IMR-90 (cell line): ENCODE results near the gene PPHLN1. TPM values are rescaled to one million over a fixed set of nuclear protein-coding genes. Genes with fewer than 3 reads are reported as not detected.

ENCODE experiments used
- ATAC-seq: fragments of 200-7000 bp; cut with Tn5 transposase; 2 replicates; pipeline ENCODE4 v1.9.1; 2020; ENCODE audit warnings: low read depth, mild to moderate bottlenecking, moderate library complexity
- BruUV-seq: library from RNA; stranded (reverse); fragments of 400-500 nt; replicated peaks from 2 replicates; lab custom pipeline; 2021; lab: Mats Ljungman, UMichigan
- CTCF ChIA-PET: fragments of 300-600 bp; formaldehyde crosslinking; extraction: SDS; loops from one replicate; lab custom pipeline; 2021; ENCODE audit warnings: antibody characterized with exemption; lab: Yijun Ruan, JAX
- POLR2A ChIA-PET: fragments of 300-600 bp; sonication (Branson Sonifier 250); formaldehyde crosslinking; loops from one replicate; lab custom pipeline; 2022; ENCODE audit warnings: antibody characterized with exemption; ENCODE audit not compliant: unreplicated experiment; lab: Charles Lee
- DNase-seq: peaks from one replicate; pipeline ENCODE4 v3.0.0; 2013
- H2AFZ ChIP-seq: replicated peaks from 2 replicates; pipeline ENCODE3; 2013; ENCODE audit warnings: low read length, mild to moderate bottlenecking; ENCODE audit not compliant: poor library complexity
- H2AK5ac ChIP-seq: 2 replicates; pipeline ENCODE4 v1.6.1; 2013; ENCODE audit warnings: low read depth, low read length, inconsistent platforms
- H2AK9ac ChIP-seq: replicated peaks from 2 replicates; pipeline ENCODE3; 2013; ENCODE audit warnings: mild to moderate bottlenecking, low read depth, low read length, moderate library complexity; ENCODE audit not compliant: poor library complexity
- H2BK120ac ChIP-seq: 2 replicates; pipeline ENCODE4 v1.6.1; 2013; ENCODE audit warnings: low read depth, low read length, inconsistent platforms
- H2BK15ac ChIP-seq: 3 replicates; pipeline ENCODE4 v1.6.1; 2013; ENCODE audit warnings: low read depth, low read length, inconsistent platforms
- H2BK20ac ChIP-seq: 2 replicates; pipeline ENCODE4 v1.6.1; 2013; ENCODE audit warnings: low read depth, mild to moderate bottlenecking, inconsistent platforms, low read length, moderate library complexity
- H2BK5ac ChIP-seq: 2 replicates; pipeline ENCODE4 v1.6.1; 2013; ENCODE audit warnings: mild to moderate bottlenecking, low read depth, low read length, inconsistent platforms; ENCODE audit not compliant: poor library complexity, severe bottlenecking
- H3K14ac ChIP-seq: replicated peaks from 2 replicates; pipeline ENCODE4 v1.6.1; 2013; ENCODE audit warnings: low read depth, low read length, inconsistent platforms
- H3K18ac ChIP-seq: 2 replicates; pipeline ENCODE4 v1.6.1; 2013; ENCODE audit warnings: low read depth, low read length, control low read depth
- H3K23ac ChIP-seq: 2 replicates; pipeline ENCODE4 v1.6.1; 2013; ENCODE audit warnings: low read depth, low read length, inconsistent platforms
- H3K27ac ChIP-seq: 2 replicates; pipeline ENCODE4 v1.5.1; 2013; ENCODE audit warnings: mild to moderate bottlenecking, control low read depth, low read length; ENCODE audit not compliant: insufficient read depth
- H3K27me3 ChIP-seq: 2 replicates; pipeline ENCODE4 v1.6.1; 2013; ENCODE audit warnings: low read length; ENCODE audit not compliant: control insufficient read depth, insufficient read depth
- H3K36me3 ChIP-seq: 2 replicates; pipeline ENCODE4 v1.6.1; 2013; ENCODE audit warnings: low read length, mixed read lengths; ENCODE audit not compliant: control insufficient read depth, insufficient read depth
- H3K4ac ChIP-seq: 2 replicates; pipeline ENCODE4 v1.6.1; 2013; ENCODE audit warnings: low read depth, low read length, inconsistent platforms
- H3K4me1 ChIP-seq: 2 replicates; pipeline ENCODE4 v1.6.1; 2013; ENCODE audit warnings: low read length, mixed read lengths; ENCODE audit not compliant: control insufficient read depth, insufficient read depth
- H3K4me2 ChIP-seq: 2 replicates; pipeline ENCODE4 v1.6.1; 2013; ENCODE audit warnings: low read depth, mild to moderate bottlenecking, control low read depth, low read length, moderate library complexity
- H3K4me3 ChIP-seq: 2 replicates; pipeline ENCODE4 v1.5.1; 2013; ENCODE audit warnings: low read depth, mild to moderate bottlenecking, control low read depth, low read length, moderate library complexity; ENCODE audit not compliant: insufficient read depth
- H3K56ac ChIP-seq: 2 replicates; pipeline ENCODE4 v1.6.1; 2013; ENCODE audit warnings: low read length, inconsistent platforms; ENCODE audit not compliant: insufficient read depth; ENCODE audit errors: extremely low read depth
- H3K79me1 ChIP-seq, 2 experiments: 2 replicates each; pipeline ENCODE4 v1.6.1; 2013; ENCODE audit warnings: low read length in 2 of 2, inconsistent platforms in 1 of 2, low read depth in 1 of 2
- H3K9ac ChIP-seq: 2 replicates; pipeline ENCODE4 v1.6.1; 2013; ENCODE audit warnings: low read depth, low read length, control low read depth
- H3K9me1 ChIP-seq: 2 replicates; pipeline ENCODE4 v1.6.1; 2013; ENCODE audit warnings: low read length, inconsistent platforms; ENCODE audit not compliant: insufficient read depth
- H3K9me3 ChIP-seq: 2 replicates; pipeline ENCODE4 v1.6.1; 2013; ENCODE audit warnings: low read length; ENCODE audit not compliant: control insufficient read depth, insufficient read depth
- H4K20me1 ChIP-seq: 2 replicates; pipeline ENCODE4 v1.6.1; 2013; ENCODE audit warnings: low read length, inconsistent platforms; ENCODE audit not compliant: insufficient read depth
- H4K5ac ChIP-seq: 2 replicates; pipeline ENCODE4 v1.6.1; 2013; ENCODE audit warnings: mild to moderate bottlenecking, low read depth, low read length, control low read depth
- H4K8ac ChIP-seq, 2 experiments: 2 replicates each; pipeline ENCODE4 v1.6.1; 2013; ENCODE audit warnings: low read depth in 2 of 2, low read length in 2 of 2, control low read depth in 1 of 2, inconsistent platforms in 1 of 2
- H4K91ac ChIP-seq: 2 replicates; pipeline ENCODE4 v1.6.1; 2013; ENCODE audit warnings: low read depth, low read length, inconsistent platforms; ENCODE audit not compliant: insufficient read depth
- BHLHE40 ChIP-seq: fragments of 150-350 bp; IDR thresholded peaks from 2 replicates; pipeline ENCODE4 v1.6.1; 2016; ENCODE audit warnings: mild to moderate bottlenecking, low read depth, low read length
- CEBPB ChIP-seq: IDR thresholded peaks from 2 replicates; pipeline ENCODE4 v1.6.1; 2012; ENCODE audit warnings: low read depth, low read length, improper control_type of control experiment
- CHD1 ChIP-seq: IDR thresholded peaks from 2 replicates; pipeline ENCODE4 v1.6.1; 2012; ENCODE audit warnings: low read depth, low read length, improper control_type of control experiment
- FOS ChIP-seq: fragments of 150-350 bp; IDR thresholded peaks from 2 replicates; pipeline ENCODE4 v1.6.1; 2016; ENCODE audit warnings: low read depth, low read length
- MAFK ChIP-seq: IDR thresholded peaks from 2 replicates; pipeline ENCODE4 v1.6.1; 2012; ENCODE audit warnings: low read depth, low read length, improper control_type of control experiment
- MAZ ChIP-seq: IDR thresholded peaks from 2 replicates; pipeline ENCODE4 v1.6.1; 2012; ENCODE audit warnings: low read depth, mild to moderate bottlenecking, low read length, improper control_type of control experiment, moderate library complexity, borderline replicate concordance
- MXI1 ChIP-seq: IDR thresholded peaks from 2 replicates; pipeline ENCODE4 v1.6.1; 2012; ENCODE audit warnings: low read depth, mild to moderate bottlenecking, low read length, moderate library complexity, borderline replicate concordance
- NFE2L2 ChIP-seq: fragments of 150-350 bp; IDR thresholded peaks from 2 replicates; pipeline ENCODE4 v1.6.1; 2016; ENCODE audit warnings: low read depth, mild to moderate bottlenecking, low read length
- POLR2A ChIP-seq: IDR thresholded peaks from 2 replicates; pipeline ENCODE4 v1.6.1; 2012; ENCODE audit warnings: mild to moderate bottlenecking, low read depth, low read length
- RAD21 ChIP-seq: IDR thresholded peaks from 2 replicates; pipeline ENCODE4 v1.6.1; 2012; ENCODE audit warnings: low read length, improper control_type of control experiment
- RCOR1 ChIP-seq: IDR thresholded peaks from 2 replicates; pipeline ENCODE4 v1.6.1; 2012; ENCODE audit warnings: mild to moderate bottlenecking, low read length, improper control_type of control experiment; ENCODE audit not compliant: insufficient replicate concordance
- RFX5 ChIP-seq: IDR thresholded peaks from 2 replicates; pipeline ENCODE4 v1.8.0; 2012; ENCODE audit warnings: low read depth, mild to moderate bottlenecking, low read length, moderate library complexity
- dilution Hi-C: fragments of 300-500 bp; cut with HindIII; formaldehyde crosslinking; loops from one replicate; pipeline ENCODE4 v1.14.3; 2018; ENCODE audit warnings: low sequenced_read_pairs; ENCODE audit not compliant: unreplicated experiment
- in situ Hi-C: fragments of 300-500 bp; cut with MboI; formaldehyde crosslinking; loops from 3 replicates; pipeline ENCODE4 v1.14.3; 2019; ENCODE audit warnings: low sequenced_read_pairs, inconsistent platforms, mixed read lengths
- intact Hi-C: fragments of 100-400 bp; cut with micrococcal nuclease; formaldehyde crosslinking; loops from 2 replicates; pipeline ENCODE4 v1.10.0; 2022
- polyA plus RNA-seq, 3 experiments: library from polyadenylated mRNA; depleted of rRNA; stranded (reverse); fragments of >200 nt; gene quantifications; 2 replicates each; pipeline ENCODE4 v1.2.3, GENCODE V29; 2012; ENCODE audit warnings: low replicate concordance in 1 of 3
- total RNA-seq: library from RNA; depleted of rRNA; stranded (reverse); fragments of >200 nt; gene quantifications from 2 replicates; pipeline ENCODE4 v1.2.3, GENCODE V29; 2012
- TF ChIP-seq, protein P1 (sequence below): fragments of 150-350 bp; IDR thresholded peaks from 2 replicates; pipeline ENCODE4 v1.6.1; 2017; ENCODE audit warnings: mild to moderate bottlenecking, antibody characterized with exemption, low read length, low read depth
- TF ChIP-seq, protein P2 (sequence below): fragments of 150-350 bp; IDR thresholded peaks from 2 replicates; pipeline ENCODE4 v1.6.1; 2016; ENCODE audit warnings: low read depth, mild to moderate bottlenecking, low read length, moderate library complexity, borderline replicate concordance
- TF ChIP-seq, protein P3 (sequence below): conservative IDR thresholded peaks from 2 replicates; pipeline ENCODE4 v1.5.1; 2012; ENCODE audit warnings: mild to moderate bottlenecking, low read depth, low read length, improper control_type of control experiment

Gene PPHLN1
- total and polyA plus RNA-seq, 2 of the 4 experiments (the other 2 are of a cell fraction), result 50.7 to 54.3 TPM

DNA sequence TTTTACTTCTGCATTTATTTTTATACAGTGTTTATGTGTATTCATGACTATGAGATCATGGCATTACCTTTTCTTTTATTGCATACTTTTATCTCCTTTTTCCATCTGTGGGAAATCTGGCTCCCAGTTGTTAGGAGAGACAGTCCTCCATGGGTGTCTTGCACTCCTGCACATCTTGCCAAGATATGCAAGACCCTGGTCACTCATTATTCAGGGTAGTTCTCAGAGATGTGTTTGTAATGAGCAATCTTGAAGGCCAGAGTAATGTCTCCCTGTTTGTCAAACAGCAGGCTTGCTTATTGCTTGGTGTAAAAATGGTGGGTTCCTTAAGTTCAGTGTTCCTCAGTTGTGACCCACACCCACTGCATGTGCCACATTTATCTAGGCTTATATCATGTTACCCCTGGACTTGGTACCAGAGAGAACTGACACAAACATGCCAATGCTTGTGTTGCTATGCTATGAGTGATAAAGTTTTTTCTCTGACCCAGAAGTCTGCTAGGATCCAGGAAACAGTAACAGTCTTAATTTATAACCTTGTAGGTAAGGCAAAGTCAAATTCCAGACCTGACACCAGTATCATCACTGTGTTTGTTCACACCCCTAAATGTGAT is 36.8 kb downstream of the PPHLN1 start:
- no peak overlapping the region for H3K23ac ChIP-seq
- H4K8ac ChIP-seq, result no peak overlapping the region
- no peak overlapping the region for H3K4ac ChIP-seq
- H3K27me3 ChIP-seq, result no peaks in the 10 kb centered on the region
- no peak for TF ChIP-seq CHD1
- no peak for TF ChIP-seq RAD21
- no peak for TF ChIP-seq CEBPB
- no peak for TF ChIP-seq MAZ
- TF ChIP-seq, protein P1, sequence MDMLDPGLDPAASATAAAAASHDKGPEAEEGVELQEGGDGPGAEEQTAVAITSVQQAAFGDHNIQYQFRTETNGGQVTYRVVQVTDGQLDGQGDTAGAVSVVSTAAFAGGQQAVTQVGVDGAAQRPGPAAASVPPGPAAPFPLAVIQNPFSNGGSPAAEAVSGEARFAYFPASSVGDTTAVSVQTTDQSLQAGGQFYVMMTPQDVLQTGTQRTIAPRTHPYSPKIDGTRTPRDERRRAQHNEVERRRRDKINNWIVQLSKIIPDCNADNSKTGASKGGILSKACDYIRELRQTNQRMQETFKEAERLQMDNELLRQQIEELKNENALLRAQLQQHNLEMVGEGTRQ, result no peak
- no peak for TF ChIP-seq MAFK
- no peak for TF ChIP-seq MXI1
- TF ChIP-seq BHLHE40, result no peak
- TF ChIP-seq RFX5, result no peak
- no peak for TF ChIP-seq FOS
- TF ChIP-seq, protein P2, sequence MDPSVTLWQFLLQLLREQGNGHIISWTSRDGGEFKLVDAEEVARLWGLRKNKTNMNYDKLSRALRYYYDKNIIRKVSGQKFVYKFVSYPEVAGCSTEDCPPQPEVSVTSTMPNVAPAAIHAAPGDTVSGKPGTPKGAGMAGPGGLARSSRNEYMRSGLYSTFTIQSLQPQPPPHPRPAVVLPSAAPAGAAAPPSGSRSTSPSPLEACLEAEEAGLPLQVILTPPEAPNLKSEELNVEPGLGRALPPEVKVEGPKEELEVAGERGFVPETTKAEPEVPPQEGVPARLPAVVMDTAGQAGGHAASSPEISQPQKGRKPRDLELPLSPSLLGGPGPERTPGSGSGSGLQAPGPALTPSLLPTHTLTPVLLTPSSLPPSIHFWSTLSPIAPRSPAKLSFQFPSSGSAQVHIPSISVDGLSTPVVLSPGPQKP, result no peak
- TF ChIP-seq NFE2L2, result no peak
- no peak for TF ChIP-seq POLR2A
- no peak for TF ChIP-seq RCOR1
- TF ChIP-seq, protein P3, sequence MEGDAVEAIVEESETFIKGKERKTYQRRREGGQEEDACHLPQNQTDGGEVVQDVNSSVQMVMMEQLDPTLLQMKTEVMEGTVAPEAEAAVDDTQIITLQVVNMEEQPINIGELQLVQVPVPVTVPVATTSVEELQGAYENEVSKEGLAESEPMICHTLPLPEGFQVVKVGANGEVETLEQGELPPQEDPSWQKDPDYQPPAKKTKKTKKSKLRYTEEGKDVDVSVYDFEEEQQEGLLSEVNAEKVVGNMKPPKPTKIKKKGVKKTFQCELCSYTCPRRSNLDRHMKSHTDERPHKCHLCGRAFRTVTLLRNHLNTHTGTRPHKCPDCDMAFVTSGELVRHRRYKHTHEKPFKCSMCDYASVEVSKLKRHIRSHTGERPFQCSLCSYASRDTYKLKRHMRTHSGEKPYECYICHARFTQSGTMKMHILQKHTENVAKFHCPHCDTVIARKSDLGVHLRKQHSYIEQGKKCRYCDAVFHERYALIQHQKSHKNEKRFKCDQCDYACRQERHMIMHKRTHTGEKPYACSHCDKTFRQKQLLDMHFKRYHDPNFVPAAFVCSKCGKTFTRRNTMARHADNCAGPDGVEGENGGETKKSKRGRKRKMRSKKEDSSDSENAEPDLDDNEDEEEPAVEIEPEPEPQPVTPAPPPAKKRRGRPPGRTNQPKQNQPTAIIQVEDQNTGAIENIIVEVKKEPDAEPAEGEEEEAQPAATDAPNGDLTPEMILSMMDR, result no peak
- H2AFZ ChIP-seq, result no peak overlapping the region
- H4K91ac ChIP-seq, result no peak overlapping the region
- H4K20me1 ChIP-seq, result no peaks in the 10 kb centered on the region; the same call in 1 of the 2 replicates
- peaks cover 4 to 30% of the 10 kb centered on the region in 2 experiments; a peak in 3 of 4 replicates for H3K79me1 ChIP-seq
- no peak overlapping the region for H3K9ac ChIP-seq
- intact Hi-C loops, result no loop called here
- H3K4me3 ChIP-seq, result no peak overlapping the region
- H2BK5ac ChIP-seq, result no peak overlapping the region
- no peak overlapping the region for H2BK120ac ChIP-seq
- H3K56ac ChIP-seq, result no peak overlapping the region
- POLR2A ChIA-PET, result no interaction called here
- dilution Hi-C loops, result no loop called here
- H3K4me1 ChIP-seq, result peaks cover 5% of the 10 kb centered on the region
- no TSS peak for BruUV-seq
- H2AK5ac ChIP-seq, result no peak overlapping the region
- in situ Hi-C loops, result no loop called here
- no peak overlapping the region for H3K18ac ChIP-seq
- H3K9me1 ChIP-seq, result 0 out of 2 replicates have a peak, but pooled peaks cover 3% of the 10 kb centered on the region
- no peak overlapping the region for H3K14ac ChIP-seq
- H2BK20ac ChIP-seq, result no peak overlapping the region
- H4K5ac ChIP-seq, result no peak overlapping the region
- no peak overlapping the region for H3K27ac ChIP-seq
- DNase-seq (peak; percentile 5), ATAC-seq (no peak; the same call in 1 of the 2 replicates)
- peaks cover 4% of the 10 kb centered on the region; the same call in 1 of the 2 replicates for H3K36me3 ChIP-seq
- no peaks in the 10 kb centered on the region for H3K9me3 ChIP-seq
- H2BK15ac ChIP-seq, result no peak overlapping the region
- no peak overlapping the region for H3K4me2 ChIP-seq
- CTCF ChIA-PET, result no interaction called here
- H2AK9ac ChIP-seq, result no peak overlapping the region
